T1000 (cell line): Measurements from ENCODE around the gene GBP1.
"Not testable (repeated sequence)": the region's sequence is repeated elsewhere in the genome, so short reads cannot be mapped to it uniquely, and the experiment has no call there.

Experiments used
- DNase-seq: peaks from one replicate; lab custom pipeline; 2025; ENCODE audit warnings: mixed read lengths; lab: John Stamatoyannopoulos, UW

GBP1 gene

GRCh38 chr1:89051300-89051954 lies 13.6 kb downstream of the GBP1 start:
- no peak for DNase-seq

DNA sequence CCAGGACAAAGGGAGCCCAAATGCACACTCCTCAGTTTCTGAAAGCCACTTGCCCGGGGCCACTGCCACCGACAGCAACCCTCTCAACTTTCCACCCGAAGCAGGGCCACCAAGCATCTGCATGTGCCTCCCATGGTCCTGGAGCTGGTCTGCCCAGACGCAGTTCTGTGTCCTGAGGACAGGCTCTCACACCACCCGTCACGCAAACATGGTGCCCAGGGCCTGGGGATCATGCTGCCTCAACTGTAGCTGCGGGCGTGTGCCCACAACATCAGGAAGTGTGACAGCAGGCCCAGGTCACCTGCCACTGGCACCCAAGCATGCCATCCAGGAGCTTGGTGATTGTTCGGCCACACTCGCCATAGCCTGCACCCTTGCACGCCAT lies 14.4 kb downstream of the GBP1 start:
- DNase-seq, result no peak

- DNase-seq, result not testable (repeated sequence)
Observed at GRCh38 chr1:89049901-89050648, 14.9 kb downstream of the GBP1 start.

DNA sequence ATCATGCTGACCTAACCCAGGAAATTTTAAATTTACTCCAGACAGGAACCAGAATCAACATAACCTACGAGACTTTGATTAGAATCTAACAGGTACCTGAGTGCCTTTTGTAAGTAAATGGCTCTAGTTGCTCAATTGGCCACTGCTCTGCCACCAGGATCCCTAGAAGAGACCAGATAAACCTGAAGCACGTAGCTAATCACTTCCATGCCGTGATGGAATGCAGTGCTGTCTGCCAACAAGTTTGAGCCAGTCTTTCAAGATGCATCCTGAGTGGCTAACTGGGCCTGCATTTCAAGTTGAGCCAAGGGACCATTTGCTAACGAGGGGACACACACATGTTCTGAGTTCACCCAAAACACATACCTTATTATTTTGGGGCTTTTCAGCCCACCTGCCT lies 15.8 kb downstream of the GBP1 start:
- DNase-seq, result not testable (repeated sequence)

DNA sequence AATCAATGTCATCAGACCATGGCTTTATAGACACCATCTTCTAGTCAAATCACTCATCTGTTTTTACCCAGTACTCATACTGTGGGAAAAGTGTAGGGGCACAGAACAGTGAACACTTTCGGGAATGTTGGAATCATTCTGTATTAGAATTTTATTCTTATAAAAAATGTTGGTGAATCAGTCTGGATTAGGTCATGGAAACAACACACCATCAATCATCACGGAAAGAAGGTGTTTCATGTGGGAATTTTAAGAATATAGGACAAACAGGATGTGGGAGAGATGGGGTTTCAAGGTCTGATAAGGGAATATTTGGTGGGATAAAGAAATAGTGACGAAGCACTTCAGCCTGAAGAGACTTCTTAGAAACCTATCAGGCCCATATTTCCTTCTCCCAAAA lies 17.3 kb downstream of the GBP1 start:
- DNase-seq, result no peak

DNA sequence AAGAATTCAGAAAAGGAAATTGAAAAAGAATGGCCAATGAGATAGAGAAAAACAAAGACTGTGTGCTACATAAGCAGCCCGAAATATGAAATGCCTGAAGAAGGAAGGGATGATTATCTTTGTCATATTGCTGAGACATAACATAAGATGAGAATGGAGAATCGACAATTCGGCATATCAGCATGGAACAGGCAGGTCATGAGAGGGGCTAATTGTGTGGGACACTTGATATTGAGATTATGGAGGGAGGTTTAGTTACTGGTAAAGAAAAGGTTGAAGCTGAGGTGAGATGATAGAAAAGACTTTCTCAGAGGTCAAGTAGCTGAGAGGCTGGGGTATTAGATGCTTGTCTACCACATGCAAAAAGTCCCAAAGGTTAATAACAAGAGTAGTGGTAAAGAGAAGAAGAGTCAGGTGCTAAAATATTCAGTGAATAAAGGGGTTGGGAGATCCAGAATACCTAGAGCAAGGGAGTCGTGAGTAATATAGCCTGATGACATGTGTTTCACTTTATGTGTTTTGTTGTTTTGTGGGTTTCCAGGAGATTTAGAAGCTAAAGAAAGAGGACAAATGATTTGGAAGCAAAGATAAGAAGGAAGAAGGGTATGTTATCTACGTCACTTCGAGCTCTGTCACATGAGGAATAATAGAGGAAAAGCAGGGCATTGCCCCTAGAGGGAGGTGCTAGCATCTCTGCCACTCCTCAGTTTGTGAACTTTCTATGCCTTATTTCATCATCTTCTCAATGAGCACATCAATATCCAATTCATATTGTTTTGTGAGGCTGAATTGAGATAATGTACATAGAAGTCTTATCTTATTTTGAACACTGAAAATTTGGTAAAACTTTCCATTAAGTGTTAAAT lies 18.5 kb downstream of the GBP1 start:
- not testable (repeated sequence) for DNase-seq

- DNase-seq, result no peak
Observed at GRCh38 chr1:89044970-89045721, 19.9 kb downstream of the GBP1 start.

- no peak for DNase-seq
Observed at GRCh38 chr1:89043940-89044339, 21.1 kb downstream of the GBP1 start.

DNA sequence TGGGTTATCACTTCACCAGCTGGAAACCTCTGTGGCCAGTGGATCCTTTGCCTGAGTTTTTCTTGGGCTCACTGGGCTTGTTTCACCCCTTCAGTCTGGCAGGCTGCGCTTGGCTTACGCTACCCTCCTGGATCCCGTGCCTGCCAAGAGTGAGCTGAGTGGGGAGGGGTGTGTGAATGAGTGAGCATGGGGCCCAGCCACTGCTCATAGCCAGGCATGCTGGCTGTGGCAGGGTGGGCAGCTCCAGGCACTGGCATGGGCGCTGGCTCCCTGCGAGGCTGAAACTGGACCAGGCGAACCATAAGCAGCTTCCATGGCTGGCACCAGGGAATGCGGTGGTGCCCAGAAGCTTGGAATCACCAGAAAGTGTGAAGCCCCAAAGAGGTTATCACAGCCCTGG lies 22.5 kb downstream of the GBP1 start:
- no peak for DNase-seq

DNA sequence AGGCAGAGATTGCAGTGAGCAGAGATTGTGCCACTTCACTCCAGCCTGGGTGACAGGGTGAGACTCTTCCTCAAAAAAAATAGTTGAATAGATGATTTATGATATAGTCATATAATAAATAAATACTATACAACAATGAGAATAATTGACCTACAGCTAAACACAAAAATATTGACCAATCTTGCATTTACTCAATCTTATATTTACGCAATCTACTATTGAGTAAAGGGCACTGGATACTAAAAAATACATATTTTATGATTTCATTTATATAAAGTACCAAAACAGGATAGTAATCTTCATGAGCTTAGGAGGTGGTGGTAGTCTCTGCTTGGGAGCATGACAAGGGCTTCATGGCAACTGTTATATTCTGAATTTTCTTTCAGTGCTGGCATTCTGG lies 23.3 kb downstream of the GBP1 start:
- DNase-seq, result no peak

DNA sequence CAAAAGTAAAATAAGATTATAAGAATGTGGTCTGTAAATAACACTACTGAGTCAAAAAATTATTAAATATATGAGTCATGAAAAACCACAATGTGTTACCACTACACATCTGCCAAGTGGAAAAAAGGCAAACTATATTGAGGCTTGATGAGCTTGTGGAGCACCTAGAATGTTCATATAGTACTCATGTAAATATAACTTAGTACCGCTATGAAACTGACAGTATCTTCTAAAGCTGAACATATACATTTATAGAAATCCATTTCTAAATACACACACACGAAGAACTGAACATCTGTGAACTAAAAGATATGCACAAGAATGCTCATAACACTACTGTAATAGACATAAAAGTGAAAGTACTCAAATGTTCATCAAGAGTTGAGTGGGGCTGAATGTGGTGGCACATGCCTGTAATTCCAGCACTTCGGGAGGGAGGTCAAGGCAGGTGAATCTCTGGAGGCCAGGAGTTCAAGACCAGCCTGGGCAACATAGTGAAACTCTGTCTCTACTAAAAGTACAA lies 23.8 kb downstream of the GBP1 start:
- DNase-seq, result no peak

GRCh38 chr1:89040315-89040626 lies 24.7 kb downstream of the GBP1 start:
- no peak for DNase-seq

GRCh38 chr1:89037186-89037585 lies 27.8 kb downstream of the GBP1 start:
- DNase-seq, result no peak

DNA sequence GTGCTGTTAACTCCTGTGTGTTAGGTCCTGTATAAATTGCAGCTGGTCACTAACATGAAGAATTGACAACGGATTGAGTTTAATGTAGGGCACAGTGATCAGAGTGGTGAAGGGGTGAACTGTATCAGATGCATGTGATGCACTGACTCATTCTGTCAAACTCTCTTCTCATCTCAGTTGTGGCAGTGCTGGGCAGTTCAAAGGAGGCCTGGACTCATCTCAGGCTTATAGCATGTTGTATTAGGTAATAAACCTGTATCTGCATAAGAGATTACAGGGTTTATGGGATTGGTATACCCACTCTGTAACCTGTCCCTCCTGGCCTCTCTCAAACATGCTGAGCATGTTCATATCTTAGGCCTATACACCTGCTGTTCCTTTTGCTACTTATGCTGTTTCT lies 29.9 kb downstream of the GBP1 start:
- DNase-seq, result no peak

GRCh38 chr1:89034004-89034403 lies 31.0 kb downstream of the GBP1 start:
- DNase-seq, result not testable (repeated sequence)

GRCh38 chr1:89029051-89029450 lies 36.0 kb downstream of the GBP1 start:
- not testable (repeated sequence) for DNase-seq

DNA sequence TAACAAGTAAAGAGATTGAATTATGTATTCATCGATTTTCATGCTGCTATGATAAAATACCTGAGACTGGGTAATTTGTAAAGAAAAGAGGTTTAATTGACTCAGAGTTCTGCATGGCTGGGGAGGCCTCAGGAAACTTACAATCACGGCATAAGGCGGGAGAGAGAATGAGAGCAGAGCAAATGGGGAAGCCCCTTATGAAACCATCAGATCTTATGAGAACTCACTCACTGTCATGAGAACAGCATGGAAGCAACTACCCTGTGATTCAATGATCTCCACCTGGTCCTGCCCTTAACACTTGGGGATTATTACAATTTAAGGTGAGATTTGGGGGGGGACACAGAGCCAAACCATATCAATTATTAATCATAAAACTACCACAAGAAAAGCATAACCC lies 39.1 kb downstream of the GBP1 start:
- no peak for DNase-seq

- DNase-seq, result no peak
Observed at GRCh38 chr1:89023026-89023425, 42.0 kb downstream of the GBP1 start.

GRCh38 chr1:89022167-89022959 lies 42.6 kb downstream of the GBP1 start, which contains the start of gene GBP3:
GBP3 (minus strand) TSS chr1:89022866; CDS start chr1:89020721, 2,145 bp downstream.
- DNase-seq, result no peak

- not testable (repeated sequence) for DNase-seq
Observed at GRCh38 chr1:89018318-89018717, 46.7 kb downstream of the GBP1 start.

DNA sequence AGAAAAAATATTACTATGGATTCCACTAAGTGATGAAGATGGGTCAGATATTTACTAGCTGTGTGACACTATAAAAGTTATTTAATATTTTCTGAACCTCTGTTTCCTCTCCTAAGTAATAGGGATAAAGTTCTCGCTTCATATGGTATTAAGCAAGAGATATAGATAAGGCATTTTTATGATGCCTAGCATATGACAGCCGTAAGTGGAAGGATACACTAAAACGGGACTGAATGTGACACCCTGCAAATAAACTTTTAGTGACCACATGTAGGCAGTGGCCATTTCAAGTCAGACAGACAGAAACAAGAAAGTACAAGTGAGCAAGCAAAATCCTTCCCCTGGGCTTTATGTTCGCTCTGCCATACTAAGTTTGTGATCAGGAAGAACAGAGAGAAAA lies 56.5 kb downstream of the GBP1 start:
- DNase-seq, result no peak
